Measurements from ENCODE around the gene PCLO.
A peak's percentile ranks its signal among the peaks of the same experiment; 100 is the strongest.

The PCLO gene

DNA sequence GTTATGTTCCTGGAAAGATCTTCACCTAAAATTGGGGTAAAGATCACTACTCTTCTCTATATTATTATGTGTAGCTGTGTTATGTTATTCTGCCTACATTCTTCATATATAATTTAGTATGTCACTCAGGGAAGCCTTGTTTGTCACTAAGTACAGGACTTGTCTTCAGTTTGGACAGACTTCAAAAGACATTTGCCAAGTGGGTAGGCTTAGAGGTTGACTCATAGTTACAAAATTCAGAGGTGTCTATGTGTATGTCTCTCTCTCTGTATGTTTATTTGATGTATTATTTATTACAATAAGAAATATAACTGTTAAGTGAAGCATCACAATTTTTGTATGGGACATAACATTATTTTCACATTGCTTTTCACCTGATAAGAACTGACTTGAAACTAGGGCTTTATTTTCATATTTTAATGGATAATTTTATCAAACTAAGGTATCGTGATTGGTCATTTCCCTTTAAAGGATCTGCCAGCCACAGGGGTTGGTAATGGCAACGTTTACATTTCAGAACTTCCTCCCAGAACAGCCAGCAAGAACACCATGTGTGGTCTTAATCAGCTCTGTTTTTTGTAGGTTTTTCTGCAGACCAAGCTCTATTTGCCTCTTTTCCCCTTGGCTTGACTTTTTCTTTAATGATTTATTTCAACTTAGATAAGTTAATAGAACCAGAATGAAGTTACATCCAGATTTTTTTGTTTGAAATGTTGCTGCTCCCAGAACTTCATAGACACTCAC is 457.0 kb downstream of the PCLO start:
- DNase-seq = no peak
- TF ChIP-seq, protein P1, sequence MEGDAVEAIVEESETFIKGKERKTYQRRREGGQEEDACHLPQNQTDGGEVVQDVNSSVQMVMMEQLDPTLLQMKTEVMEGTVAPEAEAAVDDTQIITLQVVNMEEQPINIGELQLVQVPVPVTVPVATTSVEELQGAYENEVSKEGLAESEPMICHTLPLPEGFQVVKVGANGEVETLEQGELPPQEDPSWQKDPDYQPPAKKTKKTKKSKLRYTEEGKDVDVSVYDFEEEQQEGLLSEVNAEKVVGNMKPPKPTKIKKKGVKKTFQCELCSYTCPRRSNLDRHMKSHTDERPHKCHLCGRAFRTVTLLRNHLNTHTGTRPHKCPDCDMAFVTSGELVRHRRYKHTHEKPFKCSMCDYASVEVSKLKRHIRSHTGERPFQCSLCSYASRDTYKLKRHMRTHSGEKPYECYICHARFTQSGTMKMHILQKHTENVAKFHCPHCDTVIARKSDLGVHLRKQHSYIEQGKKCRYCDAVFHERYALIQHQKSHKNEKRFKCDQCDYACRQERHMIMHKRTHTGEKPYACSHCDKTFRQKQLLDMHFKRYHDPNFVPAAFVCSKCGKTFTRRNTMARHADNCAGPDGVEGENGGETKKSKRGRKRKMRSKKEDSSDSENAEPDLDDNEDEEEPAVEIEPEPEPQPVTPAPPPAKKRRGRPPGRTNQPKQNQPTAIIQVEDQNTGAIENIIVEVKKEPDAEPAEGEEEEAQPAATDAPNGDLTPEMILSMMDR (IDR thresholded peaks at IDR 0.05; ENCODE audit: low read depth, low read length) = no peak
- H3K9me3 ChIP-seq = no peaks in the 10 kb centered on the region
- H3K4me3 ChIP-seq (ENCODE audit: low read depth, low read length) = no peak overlapping the region
- H3K36me3 ChIP-seq = no peaks in the 10 kb centered on the region
- H3K27me3 ChIP-seq = no peaks in the 10 kb centered on the region
- H3K4me1 ChIP-seq = peaks cover 32% of the 10 kb centered on the region

DNA sequence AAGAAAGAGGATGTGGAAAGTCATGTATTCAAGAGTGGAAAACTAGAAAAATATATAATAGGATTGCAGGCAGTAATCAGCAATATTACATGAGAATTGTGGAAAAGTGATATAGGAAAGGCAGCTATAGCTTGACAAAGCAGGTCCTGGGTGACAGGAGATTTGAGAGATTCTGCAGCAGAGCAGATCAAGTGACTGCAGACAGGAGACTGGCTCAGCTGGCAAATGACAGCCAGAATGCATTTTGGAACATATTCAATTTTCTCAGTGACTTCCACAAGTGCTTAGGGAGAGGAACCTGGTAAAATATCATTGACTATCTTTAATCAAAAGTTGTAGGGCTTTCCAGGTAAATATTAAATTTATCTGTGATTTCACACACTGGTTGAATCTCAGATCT is 458.6 kb downstream of the PCLO start:
- Histone ChIP-seq H3K4me3 (ENCODE audit: low read depth, low read length) (no peak overlapping the region), H3K36me3 (no peaks in the 10 kb centered on the region), H3K9me3 (no peaks in the 10 kb centered on the region), H3K27me3 (no peaks in the 10 kb centered on the region), H3K4me1 (peaks cover 35% of the 10 kb centered on the region)
- DNase-seq = peak; percentile 27
- TF ChIP-seq, protein P1 (IDR thresholded peaks at IDR 0.05; ENCODE audit: low read depth, low read length) = no peak

Data from BE2C (cell line).